GM12878 (cell line): ENCODE data around the gene GNRHR. TPM values are rescaled to one million over a fixed set of nuclear protein-coding genes. Genes with fewer than 3 reads are reported as not detected.
A peak's percentile ranks its signal among the peaks of the same experiment; 100 is the strongest.

Experiments used
- ATAC-seq: fragments of 200-7000 bp; cut with Tn5 transposase; 3 replicates; pipeline ENCODE4 v1.9.1; 2020; ENCODE audit warnings: mild to moderate bottlenecking, moderate library complexity
- BruUV-seq: library from RNA; stranded (reverse); fragments of 400-500 nt; replicated peaks from 2 replicates; lab custom pipeline; 2021; lab: Mats Ljungman, UMichigan
- CTCF ChIA-PET: fragments of 300-600 bp; sonication (Branson Sonifier 250); formaldehyde crosslinking; extraction: SDS; loops from one replicate; lab custom pipeline; 2021; ENCODE audit warnings: inconsistent platforms; lab: Yijun Ruan, JAX
- POLR2A ChIA-PET: fragments of 350-600 bp; formaldehyde crosslinking; extraction: SDS; loops from one replicate; lab custom pipeline; 2021; ENCODE audit warnings: inconsistent platforms; lab: Charles Lee
- RAD21 ChIA-PET: fragments of 300-600 bp; sonication (Branson Sonifier 250); formaldehyde crosslinking; loops from one replicate; lab custom pipeline; 2023; ENCODE audit warnings: antibody characterized with exemption; ENCODE audit not compliant: unreplicated experiment; lab: Charles Lee
- SMC1A ChIA-PET: fragments of 300-600 bp; sonication (Branson Sonifier 250); formaldehyde crosslinking; loops from one replicate; lab custom pipeline; 2023; ENCODE audit not compliant: unreplicated experiment, uncharacterized antibody; lab: Charles Lee
- DNase-seq: peaks from one replicate; pipeline ENCODE4 v3.0.0-alpha.2; 2011; ENCODE audit warnings: low read depth, low spot score
- FAIRE-seq: peaks from 3 replicates; lab custom pipeline; 2011; peaks lifted over from hg19 to GRCh38; lab: Jason Lieb, UNC
- H2AFZ ChIP-seq: 2 replicates; pipeline ENCODE4 v1.6.0; 2011; ENCODE audit warnings: low read depth, low read length, control low read depth; ENCODE audit not compliant: control insufficient read depth
- H3K27ac ChIP-seq: 2 replicates; pipeline ENCODE4 v1.5.1; 2011; ENCODE audit warnings: control low read depth; ENCODE audit not compliant: control insufficient read depth, insufficient read depth
- H3K27me3 ChIP-seq, 2 experiments: replicated peaks in 1 of 2; 2 replicates each; pipeline versions ENCODE4 v1.6.0 to v1.6.1; 2011; ENCODE audit warnings: low read length in 1 of 2; ENCODE audit not compliant: control insufficient read depth in 2 of 2, insufficient read depth in 2 of 2
- H3K36me3 ChIP-seq, 2 experiments: 2 replicates each; pipeline ENCODE4 v1.5.1; 2011; ENCODE audit warnings: low read length in 1 of 2; ENCODE audit not compliant: control insufficient read depth in 2 of 2, insufficient read depth in 2 of 2
- H3K4me1 ChIP-seq: 2 replicates; pipeline ENCODE4 v1.6.1; 2011; ENCODE audit warnings: mild to moderate bottlenecking, low read length, moderate library complexity, mixed read lengths; ENCODE audit not compliant: control insufficient read depth, insufficient read depth
- H3K4me2 ChIP-seq: 2 replicates; pipeline ENCODE4 v1.6.0; 2011; ENCODE audit warnings: control low read depth; ENCODE audit not compliant: control insufficient read depth, insufficient read depth
- H3K4me3 ChIP-seq: fragments of 200-600 bp; sonication (generic); 2 replicates; pipeline ENCODE4 v1.5.1; 2016
- H3K79me2 ChIP-seq: 2 replicates; pipeline ENCODE4 v1.6.0; 2011; ENCODE audit warnings: low read length; ENCODE audit not compliant: control insufficient read depth, insufficient read depth
- H3K9ac ChIP-seq: 2 replicates; pipeline ENCODE4 v1.8.0; 2011; ENCODE audit warnings: low read length, control low read depth, mixed read lengths; ENCODE audit not compliant: control insufficient read depth, insufficient read depth
- H3K9me3 ChIP-seq: replicated peaks from 3 replicates; pipeline ENCODE4 v1.5.1; 2011; ENCODE audit warnings: mild to moderate bottlenecking, low read length; ENCODE audit not compliant: control insufficient read depth, insufficient read depth
- H4K20me1 ChIP-seq: 2 replicates; pipeline ENCODE4 v1.6.0; 2011; ENCODE audit not compliant: control insufficient read depth, insufficient read depth
- E2F4 ChIP-seq: IDR thresholded peaks from 2 replicates; pipeline ENCODE4 v1.6.1; 2012; ENCODE audit warnings: low read depth, low read length, improper control_type of control experiment
- HDGF ChIP-seq: fragments of 450-650 bp; IDR thresholded peaks from 2 replicates; pipeline ENCODE4 v1.6.1; 2016; ENCODE audit warnings: antibody characterized with exemption
- KAT2A ChIP-seq: conservative IDR thresholded peaks from 2 replicates; pipeline ENCODE4 v1.6.1; 2011; ENCODE audit warnings: low read depth, low read length; ENCODE audit not compliant: control insufficient read depth
- MTA2 ChIP-seq: fragments of 450-650 bp; IDR thresholded peaks from 2 replicates; pipeline ENCODE4 v1.6.1; 2016; ENCODE audit warnings: low read depth, mild to moderate bottlenecking, moderate library complexity
- NKRF ChIP-seq: fragments of 450-650 bp; conservative IDR thresholded peaks from 2 replicates; pipeline ENCODE4 v1.6.1; 2017; ENCODE audit warnings: mild to moderate bottlenecking, moderate library complexity
- PKNOX1 ChIP-seq: fragments of 450-650 bp; IDR thresholded peaks from 2 replicates; pipeline ENCODE4 v1.6.1; 2016; ENCODE audit warnings: mild to moderate bottlenecking
- RELA ChIP-seq: fragments of 450-650 bp; IDR thresholded peaks from 2 replicates; pipeline ENCODE4 v1.8.0; 2014; ENCODE audit warnings: borderline replicate concordance; ENCODE audit not compliant: partially characterized antibody
- RELB ChIP-seq: fragments of 450-650 bp; IDR thresholded peaks from 2 replicates; pipeline ENCODE4 v1.6.1; 2017; ENCODE audit warnings: low read depth, mild to moderate bottlenecking, moderate library complexity
- STAT3 ChIP-seq: IDR thresholded peaks from 2 replicates; pipeline ENCODE4 v1.6.1; 2011; ENCODE audit warnings: low read depth, low read length, improper control_type of control experiment
- TCF12 ChIP-seq: IDR thresholded peaks from 2 replicates; pipeline ENCODE4 v1.6.1; 2011; ENCODE audit warnings: low read depth, mild to moderate bottlenecking, low read length
- TCF3 ChIP-seq: IDR thresholded peaks from 2 replicates; pipeline ENCODE4 v1.6.1; 2012; ENCODE audit warnings: low read depth, mild to moderate bottlenecking, low read length, borderline replicate concordance; ENCODE audit not compliant: insufficient read depth
- ZNF217 ChIP-seq: fragments of 450-650 bp; IDR thresholded peaks from 2 replicates; pipeline ENCODE4 v1.6.1; 2017; ENCODE audit warnings: antibody characterized with exemption, mild to moderate bottlenecking
- ZNF687 ChIP-seq: fragments of 450-650 bp; IDR thresholded peaks from 2 replicates; pipeline ENCODE4 v1.6.1; 2017; ENCODE audit warnings: mild to moderate bottlenecking, moderate library complexity
- WGBS: methylation state at CpG from one replicate; pipeline ENCODE4 v1.1.6; 2016; ENCODE audit warnings: low lambda C conversion rate; ENCODE audit not compliant: insufficient replicate concordance, insufficient coverage; ENCODE audit errors: missing lambda C conversion rate; 5-methylcytosine and 5-hydroxymethylcytosine counted together
- in situ Hi-C: fragments of 300-500 bp; cut with MboI; formaldehyde crosslinking; loops from 9 replicates; pipeline ENCODE4 v1.14.3; 2018; ENCODE audit warnings: mixed read lengths
- intact Hi-C: fragments of 100-400 bp; cut with micrococcal nuclease; formaldehyde crosslinking; loops from one replicate; pipeline ENCODE4 v1.14.2; 2022; ENCODE audit not compliant: unreplicated experiment
- polyA plus RNA-seq, 11 experiments: library from polyadenylated mRNA; depleted of rRNA in 4 of 11; unstranded in 6 of 11; stranded (reverse) in 5 of 11; fragments of >200 nt; fragmentation: Nextera tagmentation in 4 of 11; fragmentation: Illumina TruSeq in 1 of 11; extraction: Ambion mirVana in 4 of 11; extraction: Trizol in 1 of 11; gene quantifications; 1 replicate in 1 of 11; 2 replicates in 10 of 11; pipeline versions ENCODE4 v1.2.1 to v1.2.3, GENCODE V29; 2011 to 2016; ENCODE audit warnings: inconsistent platforms in 2 of 11, missing spikeins in 2 of 11, low read depth in 1 of 11
- total RNA-seq, 4 experiments: library from RNA; depleted of rRNA in 3 of 4; stranded (reverse); fragments of >200 nt in 3 of 4; fragmentation: Illumina TruSeq in 1 of 4; extraction: Trizol in 1 of 4; gene quantifications; 2 replicates each; pipeline versions ENCODE4 v1.2.1 to v1.2.3, GENCODE V29; 2013 to 2021

The GNRHR gene
- total and polyA plus RNA-seq, 10 of the 15 experiments (the other 5 are each of a cell fraction or from before 2014, with no cell fraction given), result 0.02 to 0.12 (median 0.08) TPM; not detected in 7

- FAIRE-seq, result no peak
- peak overlapping the region; percentile 60 for H3K4me2 ChIP-seq
- DNase-seq, result no peak
- peak overlapping the region; percentile 90 for H3K27ac ChIP-seq
- peaks cover 81% of the 10 kb centered on the region for H3K79me2 ChIP-seq
- peaks cover 14% of the 10 kb centered on the region for H3K9me3 ChIP-seq
- peak; percentile 21 for ATAC-seq
- H3K27me3 ChIP-seq, result no peaks in the 10 kb centered on the region
- SMC1A ChIA-PET, result interaction anchor here (1.1 to 5.1 kb wide), 11 partner anchors 10 to 158 kb away, joined by 3 to 33 read pairs (median 5); partner anchors contain the start of gene STAP1
- no peaks in the 10 kb centered on the region for H4K20me1 ChIP-seq
- CTCF ChIA-PET, result interaction anchor here (0.8 to 3.5 kb wide), 12 partner anchors 10 to 158 kb away, joined by 3 to 18 read pairs (median 4); partner anchors contain the start of genes CENPC and STAP1
- no peaks in the 10 kb centered on the region for H3K4me1 ChIP-seq
- in situ Hi-C loops (loop anchor here (10.0 kb wide), 1 partner anchor 643 kb away; no protein-coding TSS in a partner anchor), intact Hi-C loops (loop anchor here (1.0 to 5.0 kb wide), 2 partner anchors 156 to 646 kb away; partner anchors contain the start of gene CENPC)
- H3K9ac ChIP-seq, result peak overlapping the region; percentile 98
- RAD21 ChIA-PET, result interaction anchor here (0.8 to 1.7 kb wide), 6 partner anchors 45 to 158 kb away, joined by 3 to 9 read pairs (median 6); no protein-coding TSS in a partner anchor
- WGBS, result under 1% methylated on average over 4 of the region's 4 CpGs
- POLR2A ChIA-PET, result interaction anchor here (0.8 to 3.3 kb wide), 5 partner anchors 14 to 157 kb away, joined by 3 to 18 read pairs (median 3); partner anchors contain the start of gene CENPC
- H3K4me3 ChIP-seq, result peak overlapping the region; percentile 77
- peak overlapping the region; percentile 90 for H2AFZ ChIP-seq
- BruUV-seq, result TSS peak; percentile 88
- peaks cover 0 to 6% of the 10 kb centered on the region in 2 experiments; a peak in 1 of 4 replicates for H3K36me3 ChIP-seq
- TF ChIP-seq KAT2A, result no peak
- TF ChIP-seq ZNF687, result 0 out of 2 replicates have a peak, but pooled peaks have one; percentile 29
- no peak for TF ChIP-seq TCF12
- no peak for TF ChIP-seq RELB
- TF ChIP-seq TCF3, result no peak
- TF ChIP-seq PKNOX1, result no peak
- TF ChIP-seq HDGF, result no peak
- no peak for TF ChIP-seq MTA2
- TF ChIP-seq ZNF217, result no peak
- no peak for TF ChIP-seq STAT3
- no peak for TF ChIP-seq RELA
- no peak for TF ChIP-seq E2F4
- peak; percentile 66 for TF ChIP-seq NKRF
Measured at GRCh38 chr4:67701517-67701850, 52.7 kb downstream of the GNRHR start.
